ENCODE measurements around the gene ATP2B2.

Gene ATP2B2

DNA sequence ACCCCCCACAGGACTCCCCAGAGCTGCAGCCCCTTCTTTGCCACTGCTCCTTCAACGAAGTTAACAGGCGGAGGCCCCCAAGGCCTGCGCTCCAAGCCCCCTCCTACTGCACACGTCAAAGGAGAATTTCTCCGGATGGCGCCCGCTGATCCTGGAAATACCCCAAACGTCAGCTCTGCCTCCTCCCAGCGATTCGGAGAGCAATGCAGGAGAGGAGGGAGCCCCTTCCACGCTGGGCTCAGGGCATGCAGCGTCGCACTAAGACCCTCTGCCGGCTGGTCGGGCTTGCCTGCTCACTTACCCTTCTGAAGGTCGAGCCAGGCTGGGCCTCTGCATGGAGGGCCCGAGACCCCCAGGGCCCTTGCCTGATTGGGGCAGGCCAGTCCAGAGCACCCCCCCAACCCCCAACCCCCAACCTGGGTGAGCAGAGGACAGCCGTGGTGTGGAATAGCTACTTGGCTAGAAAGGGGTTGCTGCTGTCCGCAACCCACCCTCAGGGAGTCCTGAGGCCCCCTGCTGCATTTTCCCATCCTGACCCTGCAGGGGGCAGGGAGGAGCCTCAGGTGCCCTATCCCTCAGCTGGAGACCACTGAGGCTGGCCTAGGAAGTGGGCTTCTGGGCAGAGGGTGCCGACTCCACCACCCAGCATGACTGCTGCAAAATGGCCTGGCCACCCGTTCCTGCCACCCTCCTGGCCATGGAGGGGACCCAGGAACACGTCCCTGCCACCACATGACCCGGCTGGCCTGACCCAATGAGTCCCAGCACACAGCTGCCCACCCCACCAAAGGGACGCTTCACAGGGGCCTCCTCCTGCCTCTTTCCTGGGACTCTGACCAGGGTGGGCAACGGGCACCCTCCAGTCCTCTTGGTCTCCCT lies 976 bp downstream of the ATP2B2 start:
- no peaks in the 10 kb centered on the region for H3K36me3 ChIP-seq (ENCODE audit: control insufficient read depth in 2 of 2, insufficient read depth in 1 of 2, low read length in 2 of 2)
- ChIA-PET POLR2A (interaction anchor here (0.6 kb wide), 1 partner anchor 19 kb away, joined by 3 read pairs; no protein-coding TSS in a partner anchor), CTCF (interaction anchor here (0.5 kb wide), 1 partner anchor 1147 kb away, joined by 3 read pairs; no protein-coding TSS in a partner anchor)
- no peaks in the 10 kb centered on the region for H3K9me3 ChIP-seq (ENCODE audit: control insufficient read depth, insufficient read depth, low read depth, low read length)
- no peaks in the 10 kb centered on the region for H3K4me1 ChIP-seq (ENCODE audit: control insufficient read depth, insufficient read depth, low read length)
- no peak overlapping the region for H3K27ac ChIP-seq (ENCODE audit: extremely low read depth, low read depth, low read length)
- no peak overlapping the region for H3K4me3 ChIP-seq (ENCODE audit: low read depth, low read length)
- peak; percentile 13; the same call in 1 of the 2 replicates for TF ChIP-seq ZIC2 (tag by site-specific recombination; IDR thresholded peaks at IDR 0.05)
- TF ChIP-seq, protein P1, sequence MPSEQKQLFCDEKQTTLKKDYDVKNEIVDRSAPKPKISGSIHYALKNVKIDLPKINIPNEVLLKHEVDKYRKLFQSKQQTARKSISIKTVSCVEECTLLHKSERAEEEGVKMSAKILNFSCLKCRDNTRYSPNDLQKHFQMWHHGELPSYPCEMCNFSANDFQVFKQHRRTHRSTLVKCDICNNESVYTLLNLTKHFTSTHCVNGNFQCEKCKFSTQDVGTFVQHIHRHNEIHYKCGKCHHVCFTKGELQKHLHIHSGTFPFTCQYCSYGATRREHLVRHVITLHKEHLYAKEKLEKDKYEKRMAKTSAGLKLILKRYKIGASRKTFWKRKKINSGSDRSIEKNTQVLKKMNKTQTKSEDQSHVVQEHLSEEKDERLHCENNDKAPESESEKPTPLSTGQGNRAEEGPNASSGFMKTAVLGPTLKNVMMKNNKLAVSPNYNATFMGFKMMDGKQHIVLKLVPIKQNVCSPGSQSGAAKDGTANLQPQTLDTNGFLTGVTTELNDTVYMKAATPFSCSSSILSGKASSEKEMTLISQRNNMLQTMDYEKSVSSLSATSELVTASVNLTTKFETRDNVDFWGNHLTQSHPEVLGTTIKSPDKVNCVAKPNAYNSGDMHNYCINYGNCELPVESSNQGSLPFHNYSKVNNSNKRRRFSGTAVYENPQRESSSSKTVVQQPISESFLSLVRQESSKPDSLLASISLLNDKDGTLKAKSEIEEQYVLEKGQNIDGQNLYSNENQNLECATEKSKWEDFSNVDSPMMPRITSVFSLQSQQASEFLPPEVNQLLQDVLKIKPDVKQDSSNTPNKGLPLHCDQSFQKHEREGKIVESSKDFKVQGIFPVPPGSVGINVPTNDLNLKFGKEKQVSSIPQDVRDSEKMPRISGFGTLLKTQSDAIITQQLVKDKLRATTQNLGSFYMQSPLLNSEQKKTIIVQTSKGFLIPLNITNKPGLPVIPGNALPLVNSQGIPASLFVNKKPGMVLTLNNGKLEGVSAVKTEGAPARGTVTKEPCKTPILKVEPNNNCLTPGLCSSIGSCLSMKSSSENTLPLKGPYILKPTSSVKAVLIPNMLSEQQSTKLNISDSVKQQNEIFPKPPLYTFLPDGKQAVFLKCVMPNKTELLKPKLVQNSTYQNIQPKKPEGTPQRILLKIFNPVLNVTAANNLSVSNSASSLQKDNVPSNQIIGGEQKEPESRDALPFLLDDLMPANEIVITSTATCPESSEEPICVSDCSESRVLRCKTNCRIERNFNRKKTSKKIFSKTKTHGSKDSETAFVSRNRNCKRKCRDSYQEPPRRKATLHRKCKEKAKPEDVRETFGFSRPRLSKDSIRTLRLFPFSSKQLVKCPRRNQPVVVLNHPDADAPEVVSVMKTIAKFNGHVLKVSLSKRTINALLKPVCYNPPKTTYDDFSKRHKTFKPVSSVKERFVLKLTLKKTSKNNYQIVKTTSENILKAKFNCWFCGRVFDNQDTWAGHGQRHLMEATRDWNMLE (tag by site-specific recombination; conservative IDR thresholded peaks at IDR 0.05; ENCODE audit: low read depth) = no peak

- POLR2A ChIA-PET = no interaction called here
- H3K9me3 ChIP-seq (ENCODE audit: control insufficient read depth, insufficient read depth, low read depth, low read length) = no peaks in the 10 kb centered on the region
- TF ChIP-seq ZNF76 (tag by site-specific recombination; IDR thresholded peaks at IDR 0.05; ENCODE audit: borderline replicate concordance, low read depth) = no peak
- no peak for TF ChIP-seq ZIC2 (tag by site-specific recombination; IDR thresholded peaks at IDR 0.05)
- TF ChIP-seq GFI1B (tag by site-specific recombination; IDR thresholded peaks at IDR 0.05) = no peak
- TF ChIP-seq, protein P2, sequence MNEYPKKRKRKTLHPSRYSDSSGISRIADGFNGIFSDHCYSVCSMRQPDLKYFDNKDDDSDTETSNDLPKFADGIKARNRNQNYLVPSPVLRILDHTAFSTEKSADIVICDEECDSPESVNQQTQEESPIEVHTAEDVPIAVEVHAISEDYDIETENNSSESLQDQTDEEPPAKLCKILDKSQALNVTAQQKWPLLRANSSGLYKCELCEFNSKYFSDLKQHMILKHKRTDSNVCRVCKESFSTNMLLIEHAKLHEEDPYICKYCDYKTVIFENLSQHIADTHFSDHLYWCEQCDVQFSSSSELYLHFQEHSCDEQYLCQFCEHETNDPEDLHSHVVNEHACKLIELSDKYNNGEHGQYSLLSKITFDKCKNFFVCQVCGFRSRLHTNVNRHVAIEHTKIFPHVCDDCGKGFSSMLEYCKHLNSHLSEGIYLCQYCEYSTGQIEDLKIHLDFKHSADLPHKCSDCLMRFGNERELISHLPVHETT (tag by site-specific recombination; IDR thresholded peaks at IDR 0.05) = no peak
- TF ChIP-seq, protein P3, sequence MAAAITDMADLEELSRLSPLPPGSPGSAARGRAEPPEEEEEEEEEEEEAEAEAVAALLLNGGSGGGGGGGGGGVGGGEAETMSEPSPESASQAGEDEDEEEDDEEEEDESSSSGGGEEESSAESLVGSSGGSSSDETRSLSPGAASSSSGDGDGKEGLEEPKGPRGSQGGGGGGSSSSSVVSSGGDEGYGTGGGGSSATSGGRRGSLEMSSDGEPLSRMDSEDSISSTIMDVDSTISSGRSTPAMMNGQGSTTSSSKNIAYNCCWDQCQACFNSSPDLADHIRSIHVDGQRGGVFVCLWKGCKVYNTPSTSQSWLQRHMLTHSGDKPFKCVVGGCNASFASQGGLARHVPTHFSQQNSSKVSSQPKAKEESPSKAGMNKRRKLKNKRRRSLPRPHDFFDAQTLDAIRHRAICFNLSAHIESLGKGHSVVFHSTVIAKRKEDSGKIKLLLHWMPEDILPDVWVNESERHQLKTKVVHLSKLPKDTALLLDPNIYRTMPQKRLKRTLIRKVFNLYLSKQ (tag by site-specific recombination; IDR thresholded peaks at IDR 0.05; ENCODE audit: borderline replicate concordance) = no peak
- no peak for TF ChIP-seq ZNF654 (tag by site-specific recombination; IDR thresholded peaks at IDR 0.05; ENCODE audit: low read depth)
- TF ChIP-seq ZBTB26 (tag by site-specific recombination; optimal IDR thresholded peaks at IDR 0.05) = no peak
- no peak overlapping the region for H3K27ac ChIP-seq (ENCODE audit: extremely low read depth, low read depth, low read length)
- CTCF ChIA-PET = interaction anchor here (0.8 kb wide), 1 partner anchor 10 kb away, joined by 3 read pairs; no protein-coding TSS in a partner anchor
- H3K36me3 ChIP-seq (ENCODE audit: control insufficient read depth in 2 of 2, insufficient read depth in 1 of 2, low read length in 2 of 2) = no peaks in the 10 kb centered on the region
- H3K4me3 ChIP-seq (ENCODE audit: low read depth, low read length) = no peak overlapping the region
- H3K4me1 ChIP-seq (ENCODE audit: control insufficient read depth, insufficient read depth, low read length) = no peaks in the 10 kb centered on the region
Observed at GRCh38 chr3:10503217-10503796, 2.1 kb downstream of the ATP2B2 start.
